Measurements from ENCODE around the gene AATK.
"Not testable (repeated sequence)": the region's sequence is repeated elsewhere in the genome, so short reads cannot be mapped to it uniquely, and the experiment has no call there.

The AATK gene

GRCh38 chr17:81086789-81087551 is 79.1 kb downstream of the AATK start:
- DNase-seq = no peak

DNA sequence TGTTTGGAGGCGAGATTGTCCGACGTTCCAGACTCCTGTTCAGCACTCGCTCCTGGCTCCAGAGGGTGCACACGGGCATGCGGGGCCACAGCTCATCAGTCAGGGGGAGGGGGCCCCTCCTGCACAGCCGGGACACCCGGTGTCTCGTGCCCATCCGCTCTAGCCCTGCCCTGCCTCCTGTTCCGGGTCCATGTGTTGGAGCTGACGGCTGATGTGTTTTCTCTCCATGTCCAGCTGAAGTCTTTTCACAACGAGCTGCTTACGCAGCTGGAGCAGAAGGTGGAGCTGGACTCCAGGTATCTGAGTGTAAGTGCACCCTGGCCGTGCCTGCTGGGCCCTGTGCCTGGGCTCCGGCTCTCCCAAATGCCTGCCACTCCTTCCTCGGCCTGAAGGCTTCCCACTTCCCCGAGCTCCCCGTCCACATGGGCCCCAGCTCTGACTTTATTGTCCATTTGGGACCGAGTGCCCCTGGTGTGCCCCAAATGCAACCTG is 80.6 kb downstream of the AATK start:
- DNase-seq = no peak

GRCh38 chr17:81084680-81085419 is 81.2 kb downstream of the AATK start:
- no peak for DNase-seq

- no peak for DNase-seq
Observed at GRCh38 chr17:81083125-81083765, 82.8 kb downstream of the AATK start.

DNA sequence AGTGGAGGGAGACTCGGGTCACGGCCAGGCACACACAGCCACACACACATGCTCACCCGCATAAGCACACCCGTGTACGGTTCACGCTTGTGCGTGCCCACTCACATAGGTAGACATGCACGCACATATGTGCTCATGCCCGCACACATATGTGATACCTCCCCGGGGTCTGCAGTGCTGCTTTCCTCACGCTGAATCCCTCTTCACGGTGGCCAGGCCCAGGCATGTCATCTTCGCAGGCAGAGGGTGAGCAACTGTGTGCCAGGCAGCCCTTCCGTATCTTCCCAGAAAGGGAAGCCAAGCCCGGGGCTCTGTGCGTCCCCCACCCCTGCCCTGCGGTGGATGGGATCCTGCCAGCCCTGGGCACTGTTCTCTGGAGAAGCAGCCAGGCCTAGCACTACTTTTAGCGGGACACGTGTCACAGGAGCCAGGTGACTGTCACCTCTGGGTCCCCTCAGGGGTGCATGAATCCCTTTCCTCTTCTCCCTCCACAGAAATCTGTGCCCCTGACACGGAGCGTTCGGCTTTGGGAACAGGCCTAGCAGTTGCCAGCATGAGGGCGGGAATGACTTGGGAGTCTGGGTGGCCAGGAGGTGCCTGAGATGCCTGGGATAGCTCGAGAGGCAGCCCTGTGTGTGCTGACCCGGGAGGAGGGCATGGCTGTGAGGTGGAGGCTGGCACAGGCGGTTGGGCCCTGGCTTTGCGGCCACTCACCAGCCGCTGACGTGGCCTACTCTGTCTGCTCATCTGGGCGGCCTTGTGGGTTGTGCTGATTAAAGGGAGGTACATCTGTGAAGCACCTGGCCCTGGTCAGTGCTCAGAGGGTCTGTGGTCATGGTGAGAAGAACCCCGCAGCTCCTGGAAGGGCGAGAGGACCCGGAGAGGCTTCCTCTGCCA is 83.6 kb downstream of the AATK start:
- no peak for DNase-seq

DNA sequence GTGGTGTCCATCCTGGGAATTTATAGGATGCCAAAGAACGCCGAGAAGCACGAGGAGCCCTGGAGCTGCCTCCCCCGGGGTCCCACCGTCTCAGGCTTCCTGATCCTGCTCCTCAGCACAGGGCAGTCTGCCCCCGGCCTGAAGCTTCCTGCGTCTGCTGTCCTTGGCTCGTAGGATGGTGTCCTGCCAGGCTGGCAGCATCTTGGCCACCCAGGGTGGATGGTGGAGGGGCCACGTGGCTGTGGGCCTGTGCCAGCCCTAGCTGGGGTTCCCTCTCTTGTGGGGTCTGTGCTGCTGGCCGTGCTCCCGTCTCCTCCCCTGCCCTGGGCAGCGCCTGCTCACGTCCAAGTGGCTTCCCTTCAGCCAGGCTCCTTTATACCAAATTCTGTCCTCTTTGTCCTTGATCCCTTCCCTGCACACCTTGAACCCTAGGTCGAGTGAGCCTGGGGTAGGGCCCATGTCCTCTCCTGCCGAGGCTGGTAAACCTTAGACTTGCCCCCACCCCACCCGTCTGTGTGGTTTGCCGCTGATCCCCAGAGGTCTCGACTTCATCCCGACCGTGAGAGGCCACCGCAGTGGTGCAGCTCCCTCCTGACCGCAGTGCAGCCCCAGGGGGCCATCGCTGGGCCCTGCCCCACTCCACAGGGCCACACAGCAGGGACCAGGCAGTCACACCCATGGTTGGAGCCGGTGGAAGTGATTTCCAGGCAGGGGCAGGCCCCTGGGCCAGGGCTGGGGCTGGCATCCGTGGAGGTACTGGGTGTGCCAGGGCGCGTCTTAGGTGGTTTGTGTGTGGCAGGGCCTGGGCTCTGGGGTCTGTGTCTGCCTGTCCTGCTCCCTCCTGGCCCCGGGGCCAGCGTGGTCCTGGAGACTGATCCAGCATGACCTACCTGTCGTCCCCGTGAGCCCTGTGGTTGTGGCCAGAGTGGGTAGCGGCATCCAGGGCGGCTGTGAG is 84.5 kb downstream of the AATK start:
- no peak for DNase-seq

DNA sequence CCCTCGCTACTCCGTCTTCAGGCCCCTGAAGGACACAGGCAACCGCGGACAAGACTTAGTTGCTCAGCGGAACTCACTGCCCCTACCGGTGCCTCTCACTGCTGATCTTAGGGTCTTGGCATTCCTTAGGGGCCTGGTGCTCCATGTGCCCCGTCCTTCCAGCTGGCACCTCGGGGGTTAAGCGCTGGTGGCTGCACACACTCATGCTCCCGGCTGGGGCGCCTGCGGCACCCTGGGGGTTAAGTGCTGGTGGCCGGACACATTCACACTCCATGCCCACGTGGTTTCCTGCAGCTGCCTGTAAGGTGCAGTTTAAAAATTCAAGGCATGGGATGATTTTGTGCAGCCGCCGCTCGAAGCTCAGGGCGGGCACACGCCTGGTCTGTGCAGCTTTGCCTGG is 86.0 kb downstream of the AATK start:
- no peak for DNase-seq

GRCh38 chr17:81078026-81078913 is 87.8 kb downstream of the AATK start:
- not testable (repeated sequence) for DNase-seq

- DNase-seq = no peak
Observed at GRCh38 chr17:81076141-81076679, 89.8 kb downstream of the AATK start.

GRCh38 chr17:81075307-81075706 is 90.7 kb downstream of the AATK start:
- DNase-seq = no peak

GRCh38 chr17:81074875-81075274 is 91.1 kb downstream of the AATK start:
- no peak for DNase-seq

DNA sequence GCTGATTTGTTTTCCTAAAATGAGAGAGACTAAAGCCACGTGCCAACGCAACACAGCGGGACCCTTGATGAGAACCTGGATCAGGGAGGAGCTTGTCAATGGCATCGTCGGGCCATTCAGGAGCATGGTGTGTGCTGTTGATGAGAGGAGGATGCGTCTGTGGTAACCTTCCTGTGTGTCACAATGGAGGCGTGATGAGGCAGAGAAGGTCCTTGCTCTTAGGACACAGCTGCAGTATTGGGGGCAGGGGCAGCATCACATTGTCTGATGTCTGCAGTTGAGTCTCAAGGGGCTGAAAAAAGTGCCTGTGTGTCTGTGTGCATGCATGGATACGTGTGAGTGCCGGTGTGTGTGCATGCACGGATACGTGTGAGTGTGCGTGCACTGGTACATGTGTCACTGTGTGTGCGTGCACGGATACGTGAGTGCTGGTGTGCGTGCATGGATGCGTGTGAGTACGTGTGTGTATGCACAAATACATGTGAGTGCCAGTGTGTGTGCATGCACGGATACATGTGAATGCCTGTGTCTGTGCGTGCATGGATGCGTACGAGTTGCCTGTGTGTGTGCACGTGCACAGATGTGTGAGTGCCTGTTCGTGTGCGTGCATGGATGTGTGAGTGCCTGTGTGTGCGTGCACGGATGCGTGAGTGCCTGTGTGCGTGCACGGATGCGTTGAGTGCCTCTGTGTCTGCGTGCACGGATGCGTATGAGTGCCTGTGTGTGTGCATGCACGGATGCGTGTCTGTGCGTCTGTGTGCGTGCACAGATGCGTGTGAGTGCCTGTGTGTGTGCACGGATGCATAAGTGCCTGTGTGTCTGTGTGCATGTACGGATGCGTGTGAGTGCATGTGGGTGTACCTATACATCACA is 91.8 kb downstream of the AATK start:
- DNase-seq = no peak

DNA sequence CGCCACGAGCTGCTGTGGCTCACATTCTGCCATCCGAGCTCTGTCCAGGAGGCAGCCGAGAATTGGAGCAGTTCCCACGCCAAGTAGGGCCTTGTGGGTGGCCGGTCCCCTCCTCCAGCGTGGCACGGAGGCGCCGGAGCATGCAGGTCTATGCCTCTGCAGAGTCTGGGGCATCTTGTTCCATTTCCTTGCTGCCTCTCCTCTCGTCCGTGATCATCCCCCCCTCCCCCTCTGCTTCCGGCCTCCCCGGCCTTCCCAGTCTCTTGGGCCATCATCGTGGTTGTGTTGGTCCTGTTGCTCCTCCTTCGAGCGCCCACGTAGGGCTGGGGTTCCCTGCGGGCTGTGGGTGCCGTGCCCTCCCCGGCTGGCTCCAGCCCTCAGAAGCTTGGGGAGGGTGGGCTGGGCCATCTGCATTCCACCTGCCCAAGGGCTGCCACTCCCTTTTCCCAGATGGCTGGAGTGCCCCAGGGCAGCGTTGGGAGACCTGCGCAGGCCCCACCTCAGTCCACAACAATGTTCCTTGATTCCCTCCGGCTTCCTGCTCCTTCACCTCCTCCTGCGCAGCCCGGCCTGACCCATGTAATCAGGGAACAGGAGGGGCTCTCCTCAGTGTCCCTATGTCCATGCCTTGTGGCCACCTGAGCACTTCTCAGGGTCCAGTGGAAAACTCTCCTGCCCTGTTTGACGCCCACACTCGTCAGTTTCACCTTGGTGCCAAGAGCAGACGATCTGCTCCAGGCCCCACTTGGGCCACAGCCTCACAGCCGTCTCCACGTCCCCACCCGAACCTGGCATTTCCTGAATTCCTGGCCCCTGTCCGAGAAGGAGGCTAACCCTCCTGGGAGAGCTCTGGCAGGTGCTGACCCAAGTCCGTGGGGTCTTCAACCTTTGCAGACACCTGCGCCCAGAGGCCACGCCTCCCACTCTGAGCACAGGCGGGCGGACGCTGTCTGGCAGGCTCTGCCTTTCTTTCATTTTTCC is 94.0 kb downstream of the AATK start:
- no peak for DNase-seq

GRCh38 chr17:81070541-81071246 is 95.3 kb downstream of the AATK start:
- no peak for DNase-seq

- DNase-seq = no peak
Observed at GRCh38 chr17:81069135-81069645, 96.8 kb downstream of the AATK start.

DNA sequence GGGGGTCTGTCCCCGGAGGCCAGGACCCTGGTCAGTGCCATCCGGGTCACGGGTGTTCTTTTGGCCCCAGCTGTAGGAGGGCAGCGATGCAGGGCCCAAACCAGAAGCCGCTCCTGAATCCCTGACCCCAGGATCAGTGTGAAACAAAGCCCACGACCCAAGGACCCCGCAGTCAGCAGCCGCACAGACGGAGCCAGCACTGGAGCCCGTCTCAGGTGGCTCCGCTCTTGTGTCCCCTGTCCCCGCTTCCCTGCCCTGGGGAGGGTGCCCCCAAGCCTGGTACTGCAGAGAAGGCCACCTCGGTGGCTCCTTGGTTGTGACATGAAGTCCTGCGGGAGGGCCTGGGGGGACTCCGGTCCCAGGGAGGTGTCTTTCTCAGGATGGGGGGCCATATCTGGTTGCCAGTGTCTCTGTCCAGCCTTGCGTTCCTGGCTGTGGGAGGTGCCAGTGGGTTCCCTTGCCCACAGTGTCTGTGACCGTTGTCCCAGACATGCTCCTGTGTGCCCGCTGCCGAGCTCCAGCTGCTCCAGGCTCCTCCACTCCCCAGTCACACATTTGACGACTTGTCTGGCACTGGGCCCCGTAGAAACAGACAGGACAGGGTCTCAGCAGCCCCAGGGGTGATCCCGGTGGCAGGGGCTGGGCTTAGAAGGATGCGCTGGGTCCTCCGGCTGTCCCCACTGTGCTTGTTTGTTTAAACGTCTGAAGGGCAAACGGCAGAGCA is 97.4 kb downstream of the AATK start:
- no peak for DNase-seq
